Panc1 (cell line): ENCODE measurements around the gene ZNF609. TPM values are rescaled to one million over a fixed set of nuclear protein-coding genes. Genes with fewer than 3 reads are reported as not detected.

Experiments used
- ATAC-seq: fragments of 200-7000 bp; cut with Tn5 transposase; 2 replicates; pipeline ENCODE4 v1.9.1; 2020; ENCODE audit warnings: mild to moderate bottlenecking, moderate library complexity
- BruUV-seq: library from RNA; stranded (reverse); fragments of 400-500 nt; replicated peaks from 2 replicates; lab custom pipeline; 2021; lab: Mats Ljungman, UMichigan
- CTCF ChIA-PET: fragments of 300-600 bp; sonication (Branson Sonifier 250); formaldehyde crosslinking; loops from one replicate; lab custom pipeline; 2022; ENCODE audit warnings: antibody characterized with exemption; lab: Charles Lee
- POLR2A ChIA-PET: fragments of 300-600 bp; sonication (Branson Sonifier 250); formaldehyde crosslinking; loops from one replicate; lab custom pipeline; 2022; ENCODE audit warnings: antibody characterized with exemption; lab: Charles Lee
- DNase-seq: peaks from one replicate; pipeline ENCODE4 v3.0.0-alpha.2; 2010; ENCODE audit warnings: low read depth, low spot score
- H3K27ac ChIP-seq: 2 replicates; pipeline ENCODE4 v1.5.1; 2011; ENCODE audit warnings: mild to moderate bottlenecking, low read length, inconsistent platforms
- H3K27me3 ChIP-seq: fragments of 200-500 bp; sonication (Bioruptor generic); 2 replicates; pipeline ENCODE4 v1.6.0; 2014; ENCODE audit warnings: low read length, inconsistent platforms; ENCODE audit not compliant: control insufficient read depth, insufficient read depth
- H3K36me3 ChIP-seq: fragments of 200-500 bp; sonication (Bioruptor generic); 2 replicates; pipeline ENCODE4 v1.5.1; 2014; ENCODE audit warnings: inconsistent platforms, mild to moderate bottlenecking, low read length, moderate library complexity; ENCODE audit not compliant: control insufficient read depth, insufficient read depth
- H3K4me1 ChIP-seq: 2 replicates; pipeline ENCODE4 v1.5.1; 2011; ENCODE audit warnings: inconsistent platforms, mild to moderate bottlenecking, low read length, moderate library complexity; ENCODE audit not compliant: control insufficient read depth, insufficient read depth
- H3K4me3 ChIP-seq, 2 experiments: 2 replicates each; pipeline ENCODE4 v1.5.1; 2011 to 2012; ENCODE audit warnings: low read depth in 2 of 2, low read length in 2 of 2, mild to moderate bottlenecking in 2 of 2, inconsistent platforms in 1 of 2, moderate library complexity in 1 of 2
- H3K9me3 ChIP-seq: fragments of 200-500 bp; sonication (Bioruptor generic); 2 replicates; pipeline ENCODE4 v1.5.1; 2014; ENCODE audit warnings: low read depth, mild to moderate bottlenecking, inconsistent platforms, low read length, moderate library complexity; ENCODE audit not compliant: control insufficient read depth, insufficient read depth
- POLR2AphosphoS5 ChIP-seq: IDR thresholded peaks from 2 replicates; pipeline ENCODE4 v1.6.1; 2012; ENCODE audit warnings: mild to moderate bottlenecking, low read depth, low read length, moderate library complexity
- REST ChIP-seq, 2 experiments: IDR thresholded peaks; 2 replicates each; pipeline ENCODE4 v1.6.1; 2011 to 2012; ENCODE audit warnings: low read depth in 2 of 2, control low read depth in 1 of 2, low read length in 1 of 2, mild to moderate bottlenecking in 1 of 2, moderate library complexity in 1 of 2; ENCODE audit not compliant: insufficient read depth in 1 of 2
- SIN3A ChIP-seq: IDR thresholded peaks from 2 replicates; pipeline ENCODE4 v1.6.1; 2012; ENCODE audit warnings: low read depth, mild to moderate bottlenecking, low read length, moderate library complexity, borderline replicate concordance; ENCODE audit not compliant: insufficient read depth
- TCF7L2 ChIP-seq: IDR thresholded peaks from 2 replicates; pipeline ENCODE4 v1.6.1; 2011; ENCODE audit warnings: mild to moderate bottlenecking, low read depth, low read length, inconsistent platforms
- in situ Hi-C: cut with HindIII; loops from 2 replicates; pipeline ENCODE4 v1.10.0; 2016; ENCODE audit warnings: low sequenced_read_pairs, low pct_unique_long_range_greater_than_20kb
- intact Hi-C: fragments of 100-400 bp; cut with micrococcal nuclease; formaldehyde crosslinking; loops from one replicate; pipeline ENCODE4 v1.10.0; 2022; ENCODE audit not compliant: unreplicated experiment
- total RNA-seq: library from RNA; stranded (reverse); gene quantifications from one replicate; pipeline ENCODE4 v1.2.1, GENCODE V29; 2021; ENCODE audit not compliant: unreplicated experiment
- TF ChIP-seq, protein P1 (sequence below): fragments of 450-650 bp; IDR thresholded peaks from 2 replicates; pipeline ENCODE4 v1.5.1; 2017; ENCODE audit warnings: mild to moderate bottlenecking

ZNF609 gene
- total RNA-seq, 1 experiment from 2014 or later: 47.2 TPM

DNA sequence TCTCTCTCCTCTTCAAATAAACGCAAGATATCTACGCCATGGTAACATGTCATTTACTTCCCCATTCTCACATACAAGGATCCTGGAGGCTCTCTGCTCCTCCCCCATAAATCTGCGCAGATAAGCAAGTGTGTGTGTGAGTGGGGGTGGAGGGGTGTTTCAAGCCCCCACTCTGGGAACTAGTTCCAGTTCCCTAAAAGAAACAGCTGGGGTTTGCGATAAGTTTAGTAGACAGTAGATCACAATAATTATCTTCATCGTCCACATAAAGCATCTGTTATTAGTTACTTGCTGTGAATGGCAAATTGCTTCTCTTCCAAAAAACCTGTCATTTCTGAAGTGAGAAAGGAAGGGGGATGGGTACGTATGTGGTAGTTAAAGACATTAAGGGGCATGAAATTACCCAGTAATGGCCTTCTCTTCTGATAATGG, 235.2 kb downstream of the ZNF609 start:
- Histone ChIP-seq H3K4me3 (no peak overlapping the region), H3K36me3 (peaks cover 4% of the 10 kb centered on the region; the same call in 1 of the 2 replicates), H3K27me3 (no peaks in the 10 kb centered on the region), H3K4me1 (peaks cover 32% of the 10 kb centered on the region), H3K9me3 (no peaks in the 10 kb centered on the region), H3K27ac (no peak overlapping the region)
- intact Hi-C loops: no loop called here
- ChIA-PET POLR2A (no interaction called here), CTCF (interaction anchor here (0.7 to 0.9 kb wide), 3 partner anchors 22 to 66 kb away, joined by 3 to 6 read pairs (median 3); no protein-coding TSS in a partner anchor)
- TF ChIP-seq, protein P1, sequence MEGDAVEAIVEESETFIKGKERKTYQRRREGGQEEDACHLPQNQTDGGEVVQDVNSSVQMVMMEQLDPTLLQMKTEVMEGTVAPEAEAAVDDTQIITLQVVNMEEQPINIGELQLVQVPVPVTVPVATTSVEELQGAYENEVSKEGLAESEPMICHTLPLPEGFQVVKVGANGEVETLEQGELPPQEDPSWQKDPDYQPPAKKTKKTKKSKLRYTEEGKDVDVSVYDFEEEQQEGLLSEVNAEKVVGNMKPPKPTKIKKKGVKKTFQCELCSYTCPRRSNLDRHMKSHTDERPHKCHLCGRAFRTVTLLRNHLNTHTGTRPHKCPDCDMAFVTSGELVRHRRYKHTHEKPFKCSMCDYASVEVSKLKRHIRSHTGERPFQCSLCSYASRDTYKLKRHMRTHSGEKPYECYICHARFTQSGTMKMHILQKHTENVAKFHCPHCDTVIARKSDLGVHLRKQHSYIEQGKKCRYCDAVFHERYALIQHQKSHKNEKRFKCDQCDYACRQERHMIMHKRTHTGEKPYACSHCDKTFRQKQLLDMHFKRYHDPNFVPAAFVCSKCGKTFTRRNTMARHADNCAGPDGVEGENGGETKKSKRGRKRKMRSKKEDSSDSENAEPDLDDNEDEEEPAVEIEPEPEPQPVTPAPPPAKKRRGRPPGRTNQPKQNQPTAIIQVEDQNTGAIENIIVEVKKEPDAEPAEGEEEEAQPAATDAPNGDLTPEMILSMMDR: no peak
- TF ChIP-seq REST (IDR thresholded peaks at IDR 0.05; ENCODE audit: insufficient read depth in 1 of 2, low read depth in 2 of 2, low read length in 1 of 2) (no peak), POLR2AphosphoS5 (no peak), TCF7L2 (no peak), SIN3A (no peak)
- DNase-seq (no peak), ATAC-seq (no peak)
- in situ Hi-C loops: no loop called here
- BruUV-seq: no TSS peak

GRCh38 chr15:64696481-64696880, 236.1 kb downstream of the ZNF609 start:
- Histone ChIP-seq H3K36me3 (peaks cover 4% of the 10 kb centered on the region; the same call in 1 of the 2 replicates), H3K9me3 (no peaks in the 10 kb centered on the region), H3K27ac (no peak overlapping the region), H3K27me3 (no peaks in the 10 kb centered on the region), H3K4me1 (peaks cover 41% of the 10 kb centered on the region), H3K4me3 (no peak overlapping the region)
- intact Hi-C loops: no loop called here
- in situ Hi-C loops: no loop called here
- ChIA-PET POLR2A (interaction anchor here (0.6 kb wide), 1 partner anchor 280 kb away, joined by 7 read pairs; no protein-coding TSS in a partner anchor), CTCF (interaction anchor here (0.6 to 0.9 kb wide), 3 partner anchors 31 to 306 kb away, joined by 3 read pairs; no protein-coding TSS in a partner anchor)
- TF ChIP-seq SIN3A: no peak
- no peak for TF ChIP-seq REST (IDR thresholded peaks at IDR 0.05; ENCODE audit: insufficient read depth in 1 of 2, low read depth in 2 of 2, low read length in 1 of 2)
- no peak for TF ChIP-seq TCF7L2
- TF ChIP-seq POLR2AphosphoS5: no peak
- DNase-seq (no peak), ATAC-seq (no peak)
- BruUV-seq: no TSS peak
